SK-N-SH treated with all-trans-retinoic acid at 6 μM for 48 hours (cell line): Measurements from ENCODE around the gene TMEM119.

Experiments used
- RARB ChIP-seq: fragments of 250-450 bp; sonication (Bioruptor Pico); IDR thresholded peaks from 2 replicates; pipeline ENCODE4 v1.8.0; 2021; ENCODE audit warnings: mild to moderate bottlenecking, moderate library complexity
- ZNF70 ChIP-seq: fragments of 450-650 bp; formaldehyde crosslinking; IDR thresholded peaks from 2 replicates; pipeline ENCODE4 v1.5.0; 2020; ENCODE audit warnings: mild to moderate bottlenecking, moderate library complexity
- ZNF8 ChIP-seq: fragments of 450-650 bp; formaldehyde crosslinking; IDR thresholded peaks from 2 replicates; pipeline ENCODE4 v1.5.0; 2020; ENCODE audit warnings: mild to moderate bottlenecking, moderate library complexity
- TF ChIP-seq, protein P1 (sequence below): fragments of 250-450 bp; sonication (Bioruptor Pico); IDR thresholded peaks from 2 replicates; pipeline ENCODE4 v1.5.1; 2020; ENCODE audit warnings: low read depth, mild to moderate bottlenecking, moderate library complexity

DNA sequence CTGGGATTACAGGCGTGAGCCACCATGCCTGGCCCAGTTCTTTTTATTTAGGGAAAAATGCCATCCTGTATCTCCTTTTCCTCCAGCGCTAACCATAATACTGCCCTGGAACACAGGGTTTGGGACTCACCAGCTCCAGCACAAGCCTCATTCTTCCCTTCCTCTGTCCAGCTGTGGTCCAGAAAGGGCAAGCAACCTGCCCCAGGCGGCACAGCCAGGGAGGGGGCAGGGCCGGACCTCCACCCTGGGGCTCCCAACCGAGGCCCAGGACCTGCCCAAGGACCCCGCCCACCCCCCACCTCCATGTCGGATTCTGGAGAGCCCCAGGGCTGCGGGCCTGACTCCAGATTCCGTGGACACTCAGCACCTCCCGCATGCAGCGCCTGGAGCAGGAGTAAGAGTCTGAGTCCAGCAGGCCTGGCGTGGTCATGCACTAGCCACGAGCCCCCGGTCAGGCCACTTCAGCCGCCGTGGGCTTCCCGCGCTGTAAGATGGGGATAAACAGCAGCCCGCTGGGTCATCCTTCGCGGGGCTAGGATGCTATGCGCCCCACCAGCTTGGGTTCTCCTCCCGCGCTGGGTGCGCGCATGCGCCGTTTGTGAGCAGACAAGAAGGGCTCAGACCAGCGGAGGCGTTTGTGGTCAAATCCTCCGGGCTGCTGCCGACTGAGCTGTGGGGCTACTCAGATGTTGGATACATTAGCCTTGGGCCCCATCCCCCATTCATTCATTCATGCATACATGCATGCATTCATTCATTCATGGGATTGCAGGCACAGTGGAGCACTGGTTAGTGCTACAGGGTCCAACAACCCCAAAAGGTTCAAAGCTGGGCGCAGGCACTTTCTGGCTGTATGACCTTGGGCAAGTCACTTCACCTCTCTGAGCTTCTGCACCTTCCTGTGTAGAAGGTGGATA is 16.3 kb downstream of the TMEM119 start:
- TF ChIP-seq ZNF8 = no peak
- TF ChIP-seq ZNF70 (CRISPR knock-in tag) = no peak
- no peak for TF ChIP-seq RARB (CRISPR knock-in tag)
- TF ChIP-seq, protein P1, sequence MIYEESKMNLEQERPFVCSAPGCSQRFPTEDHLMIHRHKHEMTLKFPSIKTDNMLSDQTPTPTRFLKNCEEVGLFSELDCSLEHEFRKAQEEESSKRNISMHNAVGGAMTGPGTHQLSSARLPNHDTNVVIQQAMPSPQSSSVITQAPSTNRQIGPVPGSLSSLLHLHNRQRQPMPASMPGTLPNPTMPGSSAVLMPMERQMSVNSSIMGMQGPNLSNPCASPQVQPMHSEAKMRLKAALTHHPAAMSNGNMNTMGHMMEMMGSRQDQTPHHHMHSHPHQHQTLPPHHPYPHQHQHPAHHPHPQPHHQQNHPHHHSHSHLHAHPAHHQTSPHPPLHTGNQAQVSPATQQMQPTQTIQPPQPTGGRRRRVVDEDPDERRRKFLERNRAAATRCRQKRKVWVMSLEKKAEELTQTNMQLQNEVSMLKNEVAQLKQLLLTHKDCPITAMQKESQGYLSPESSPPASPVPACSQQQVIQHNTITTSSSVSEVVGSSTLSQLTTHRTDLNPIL (CRISPR knock-in tag) = no peak
